Sigmoid colon (tissue), 7 donors: Measurements from ENCODE around the gene PRSS57. TPM values are rescaled to one million over a fixed set of nuclear protein-coding genes. Genes with fewer than 3 reads are reported as not detected.

ENCODE experiments used
- DNase-seq: peaks from one replicate; pipeline ENCODE4 v3.0.0-alpha.2; 2019
- H3K27ac ChIP-seq, 4 donors: fragments of 200-600 bp; sonication (generic); one replicate each; pipeline ENCODE4 v1.5.1; 2016 to 2019; ENCODE audit warnings: mild to moderate bottlenecking in 1 of 4
- H3K27me3 ChIP-seq, 3 donors: fragments of 200-600 bp; sonication (generic); one replicate each; pipeline ENCODE4 v1.5.1; 2019; ENCODE audit warnings: mild to moderate bottlenecking in 1 of 3
- H3K36me3 ChIP-seq, 4 donors: fragments of 200-600 bp; sonication (generic); one replicate each; pipeline ENCODE4 v1.5.1; 2016 to 2019
- H3K4me1 ChIP-seq, 4 donors: fragments of 200-600 bp; sonication (generic); one replicate each; pipeline ENCODE4 v1.5.1; 2017 to 2019
- H3K4me3 ChIP-seq, 4 donors: fragments of 200-600 bp; sonication (generic); one replicate each; pipeline ENCODE4 v1.5.1; 2017 to 2019; ENCODE audit warnings: mild to moderate bottlenecking in 2 of 4, moderate library complexity in 1 of 4
- H3K9me3 ChIP-seq, 4 donors: fragments of 200-600 bp in 3 of 4; sonication (generic) in 3 of 4; one replicate each; pipeline versions ENCODE4 v1.5.1 to v1.6.1; 2013 to 2019
- EP300 ChIP-seq, 4 donors: sonication (generic); formaldehyde crosslinking; IDR thresholded peaks; one replicate each; pipeline ENCODE4 v1.6.1; 2017; ENCODE audit warnings: antibody characterized with exemption in 4 of 4
- POLR2A ChIP-seq, 2 donors: fragments of 450-650 bp; IDR thresholded peaks; one replicate each; pipeline ENCODE4 v1.6.1; 2016; ENCODE audit warnings: antibody characterized with exemption in 2 of 2, mild to moderate bottlenecking in 2 of 2, moderate library complexity in 2 of 2
- POLR2AphosphoS5 ChIP-seq, 4 donors: sonication (generic); formaldehyde crosslinking; IDR thresholded peaks; one replicate each; pipeline ENCODE4 v1.6.1; 2017; ENCODE audit warnings: antibody characterized with exemption in 4 of 4
- WGBS, 2 donors: extraction: QIAGEN DNeasy Blood & Tissue Kit; methylation state at CpG; one replicate each; pipeline ENCODE4 v1.1.7; 2013; 5-methylcytosine and 5-hydroxymethylcytosine counted together
- intact Hi-C: fragments of 100-400 bp; cut with DNase I; formaldehyde crosslinking; loops from one replicate; pipeline ENCODE4 v1.15.1; 2023
- polyA plus RNA-seq, 3 donors: library from polyadenylated mRNA; stranded (reverse); fragments of 200-250 nt; gene quantifications; one replicate each; pipeline ENCODE4 v1.2.3, GENCODE V29; 2013
- total RNA-seq, 4 donors: library from RNA; depleted of rRNA; stranded (reverse); fragments of >200 nt; gene quantifications; one replicate each; pipeline ENCODE4 v1.1.0, GENCODE V29; 2016
- TF ChIP-seq, protein P1 (sequence below), 4 experiments: fragments of 450-650 bp in 3 of 4; fragments of 200-600 bp in 1 of 4; IDR thresholded peaks; one replicate each; pipeline ENCODE4 v1.5.1; 2016 to 2019; ENCODE audit warnings: antibody characterized with exemption in 4 of 4, mild to moderate bottlenecking in 3 of 4, moderate library complexity in 2 of 4
- donor health status: healthy with polysubstance abuse.
- donor health status: Bipolar disorder and iron deficiency.
- donor health status: healthy.

The PRSS57 gene
- total and polyA plus RNA-seq, 7 donors = 0.15 TPM; not detected in 6

- Histone ChIP-seq H3K4me3 (no peak overlapping the region), H3K27me3 (peaks cover 1 to 6% (median 1%) of the 10 kb centered on the region in 3 donors), H3K4me1 (no peaks in the 10 kb centered on the region), H3K27ac (no peak overlapping the region), H3K36me3 (no peaks in the 10 kb centered on the region), H3K9me3 (no peaks in the 10 kb centered on the region)
- no peak for DNase-seq
- intact Hi-C loops = no loop called here
- no peak for TF ChIP-seq POLR2A (IDR thresholded peaks at IDR 0.05)
- TF ChIP-seq, protein P1, sequence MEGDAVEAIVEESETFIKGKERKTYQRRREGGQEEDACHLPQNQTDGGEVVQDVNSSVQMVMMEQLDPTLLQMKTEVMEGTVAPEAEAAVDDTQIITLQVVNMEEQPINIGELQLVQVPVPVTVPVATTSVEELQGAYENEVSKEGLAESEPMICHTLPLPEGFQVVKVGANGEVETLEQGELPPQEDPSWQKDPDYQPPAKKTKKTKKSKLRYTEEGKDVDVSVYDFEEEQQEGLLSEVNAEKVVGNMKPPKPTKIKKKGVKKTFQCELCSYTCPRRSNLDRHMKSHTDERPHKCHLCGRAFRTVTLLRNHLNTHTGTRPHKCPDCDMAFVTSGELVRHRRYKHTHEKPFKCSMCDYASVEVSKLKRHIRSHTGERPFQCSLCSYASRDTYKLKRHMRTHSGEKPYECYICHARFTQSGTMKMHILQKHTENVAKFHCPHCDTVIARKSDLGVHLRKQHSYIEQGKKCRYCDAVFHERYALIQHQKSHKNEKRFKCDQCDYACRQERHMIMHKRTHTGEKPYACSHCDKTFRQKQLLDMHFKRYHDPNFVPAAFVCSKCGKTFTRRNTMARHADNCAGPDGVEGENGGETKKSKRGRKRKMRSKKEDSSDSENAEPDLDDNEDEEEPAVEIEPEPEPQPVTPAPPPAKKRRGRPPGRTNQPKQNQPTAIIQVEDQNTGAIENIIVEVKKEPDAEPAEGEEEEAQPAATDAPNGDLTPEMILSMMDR (IDR thresholded peaks at IDR 0.05) = no peak
- TF ChIP-seq POLR2AphosphoS5 (IDR thresholded peaks at IDR 0.05) = no peak
- TF ChIP-seq EP300 (IDR thresholded peaks at IDR 0.05) = no peak
- 69 to 75% methylated on average over 18 of the region's 18 CpGs for WGBS, 2 donors
Observed at GRCh38 chr19:690203-690602, 5.0 kb downstream of the PRSS57 start.

- no peak for DNase-seq
- Histone ChIP-seq H3K36me3 (no peaks in the 10 kb centered on the region), H3K27me3 (no peaks in the 10 kb centered on the region), H3K9me3 (no peaks in the 10 kb centered on the region), H3K27ac (no peak overlapping the region), H3K4me1 (no peaks in the 10 kb centered on the region), H3K4me3 (no peak overlapping the region)
- 61 to 67% methylated on average over 17 of the region's 17 CpGs for WGBS, 2 donors
- TF ChIP-seq, protein P1 (IDR thresholded peaks at IDR 0.05) = no peak
- no peak for TF ChIP-seq POLR2AphosphoS5 (IDR thresholded peaks at IDR 0.05)
- no peak for TF ChIP-seq POLR2A (IDR thresholded peaks at IDR 0.05)
- no peak for TF ChIP-seq EP300 (IDR thresholded peaks at IDR 0.05)
- intact Hi-C loops = no loop called here
Observed at GRCh38 chr19:688992-689391, 6.3 kb downstream of the PRSS57 start.

- WGBS, 2 donors = 56 to 66% methylated on average over 15 of the region's 15 CpGs
- Histone ChIP-seq H3K4me1 (no peaks in the 10 kb centered on the region), H3K36me3 (no peaks in the 10 kb centered on the region), H3K27ac (no peak overlapping the region), H3K4me3 (no peak overlapping the region), H3K27me3 (no peaks in the 10 kb centered on the region), H3K9me3 (no peaks in the 10 kb centered on the region)
- no peak for DNase-seq
- TF ChIP-seq POLR2AphosphoS5 (IDR thresholded peaks at IDR 0.05) = no peak
- no peak for TF ChIP-seq POLR2A (IDR thresholded peaks at IDR 0.05)
- TF ChIP-seq, protein P1 (IDR thresholded peaks at IDR 0.05) = no peak
- TF ChIP-seq EP300 (IDR thresholded peaks at IDR 0.05) = no peak
- intact Hi-C loops = no loop called here
Observed at GRCh38 chr19:688214-688613, 7.0 kb downstream of the PRSS57 start.

- no peak overlapping the region for H3K4me3 ChIP-seq
- WGBS, 2 donors = 78 to 87% methylated on average over 11 of the region's 11 CpGs
- H3K27me3 ChIP-seq = no peaks in the 10 kb centered on the region
- DNase-seq = no peak
- TF ChIP-seq, protein P1 (IDR thresholded peaks at IDR 0.05) = no peak
- TF ChIP-seq EP300 (IDR thresholded peaks at IDR 0.05) (no peak), POLR2AphosphoS5 (IDR thresholded peaks at IDR 0.05) (no peak)
- H3K4me1 ChIP-seq = no peaks in the 10 kb centered on the region
- H3K27ac ChIP-seq = no peak overlapping the region
- H3K36me3 ChIP-seq = no peaks in the 10 kb centered on the region
- intact Hi-C loops = no loop called here
- no peaks in the 10 kb centered on the region for H3K9me3 ChIP-seq
Observed at GRCh38 chr19:687569-688166, 7.6 kb downstream of the PRSS57 start.
